Ishikawa (cell line): ENCODE results near the gene RPTOR.

ENCODE experiments used
- CEBPB ChIP-seq: IDR thresholded peaks from 2 replicates; pipeline ENCODE4 v1.6.1; 2012
- EGR1 ChIP-seq: IDR thresholded peaks from 2 replicates; pipeline ENCODE4 v1.6.1; 2012
- EP300 ChIP-seq: IDR thresholded peaks from 2 replicates; pipeline ENCODE4 v1.6.1; 2012; ENCODE audit warnings: borderline replicate concordance
- FOXM1 ChIP-seq: IDR thresholded peaks from 2 replicates; pipeline ENCODE4 v1.6.1; 2012; ENCODE audit warnings: low read depth, borderline replicate concordance
- MAX ChIP-seq: IDR thresholded peaks from 2 replicates; pipeline ENCODE4 v1.6.1; 2012
- NFIC ChIP-seq: IDR thresholded peaks from 2 replicates; pipeline ENCODE4 v1.6.1; 2012
- RAD21 ChIP-seq: IDR thresholded peaks from 2 replicates; pipeline ENCODE4 v1.6.1; 2012; ENCODE audit warnings: low read depth
- REST ChIP-seq: IDR thresholded peaks from 2 replicates; pipeline ENCODE4 v1.6.1; 2012; ENCODE audit warnings: low read depth, mild to moderate bottlenecking
- TAF1 ChIP-seq: IDR thresholded peaks from 2 replicates; pipeline ENCODE4 v1.6.1; 2012; ENCODE audit warnings: low read depth, mild to moderate bottlenecking
- TEAD4 ChIP-seq: IDR thresholded peaks from 2 replicates; pipeline ENCODE4 v1.6.1; 2012
- YY1 ChIP-seq: IDR thresholded peaks from 2 replicates; pipeline ENCODE4 v1.6.1; 2012; ENCODE audit warnings: low read depth

- TF ChIP-seq YY1 (no peak), TEAD4 (no peak), CEBPB (no peak), RAD21 (no peak), REST (no peak), EGR1 (no peak), NFIC (no peak), TAF1 (no peak), FOXM1 (no peak), MAX (no peak), EP300 (no peak)
Observed at GRCh38 chr17:80921741-80922579, 377.3 kb downstream of the RPTOR start.
